GM12878 (cell line): Measurements from ENCODE around the gene LYPD5.

ENCODE experiments used
- CHD2 ChIP-seq: IDR thresholded peaks from 2 replicates; pipeline ENCODE4 v1.6.1; 2011; ENCODE audit warnings: low read depth, low read length, improper control_type of control experiment, borderline replicate concordance
- CTCF ChIP-seq, 3 experiments: IDR thresholded peaks in 2 of 3; conservative IDR thresholded peaks in 1 of 3; 2 replicates each; pipeline ENCODE4 v1.5.1; 2011; ENCODE audit warnings: low read depth in 3 of 3, low read length in 3 of 3, mild to moderate bottlenecking in 3 of 3, control low read depth in 2 of 3, moderate library complexity in 2 of 3, inconsistent platforms in 1 of 3, mixed read lengths in 1 of 3; ENCODE audit not compliant: control insufficient read depth in 2 of 3, insufficient read depth in 1 of 3; ENCODE audit errors: extremely low read depth in 1 of 3
- EZH2 ChIP-seq: IDR thresholded peaks from 2 replicates; pipeline ENCODE4 v1.6.1; 2012; ENCODE audit warnings: low read depth, mild to moderate bottlenecking, control low read depth, inconsistent platforms, low read length, borderline replicate concordance; ENCODE audit not compliant: control insufficient read depth
- HDAC2 ChIP-seq: fragments of 200-600 bp; sonication (generic); IDR thresholded peaks from 2 replicates; pipeline ENCODE4 v1.6.1; 2017
- NKRF ChIP-seq: fragments of 450-650 bp; conservative IDR thresholded peaks from 2 replicates; pipeline ENCODE4 v1.6.1; 2017; ENCODE audit warnings: mild to moderate bottlenecking, moderate library complexity
- POLR2AphosphoS5 ChIP-seq: IDR thresholded peaks from 2 replicates; pipeline ENCODE4 v1.6.1; 2011; ENCODE audit warnings: mild to moderate bottlenecking, low read length, inconsistent platforms
- SP1 ChIP-seq: IDR thresholded peaks from one replicate; pipeline ENCODE4 v1.6.1; 2011; ENCODE audit warnings: low read depth, low read length
- TF ChIP-seq, protein P1 (sequence below): IDR thresholded peaks from 2 replicates; pipeline ENCODE4 v1.6.1; 2011; ENCODE audit warnings: borderline replicate concordance, low read depth, mild to moderate bottlenecking, moderate library complexity, mixed read lengths, low read length; ENCODE audit not compliant: insufficient read depth; ENCODE audit errors: extremely low read length

GRCh38 chr19:43752287-43752875 is 49.9 kb downstream of the LYPD5 start:
- TF ChIP-seq HDAC2 (no peak), SP1 (no peak), NKRF (no peak), POLR2AphosphoS5 (no peak), CHD2 (no peak), EZH2 (no peak), CTCF (IDR thresholded peaks at IDR 0.05 in 2 of 3, conservative IDR thresholded peaks at IDR 0.05 in 1 of 3; ENCODE audit: control insufficient read depth in 2 of 3, extremely low read depth in 1 of 3, insufficient read depth in 1 of 3, low read depth in 3 of 3, low read length in 3 of 3) (no peak)
- TF ChIP-seq, protein P1, sequence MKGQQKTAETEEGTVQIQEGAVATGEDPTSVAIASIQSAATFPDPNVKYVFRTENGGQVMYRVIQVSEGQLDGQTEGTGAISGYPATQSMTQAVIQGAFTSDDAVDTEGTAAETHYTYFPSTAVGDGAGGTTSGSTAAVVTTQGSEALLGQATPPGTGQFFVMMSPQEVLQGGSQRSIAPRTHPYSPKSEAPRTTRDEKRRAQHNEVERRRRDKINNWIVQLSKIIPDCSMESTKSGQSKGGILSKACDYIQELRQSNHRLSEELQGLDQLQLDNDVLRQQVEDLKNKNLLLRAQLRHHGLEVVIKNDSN = no peak
